SK-N-MC (cell line): ENCODE data around the gene XPC.

Experiments used
- EZH2 ChIP-seq: fragments of 200-600 bp; sonication (generic); IDR thresholded peaks from one replicate; pipeline ENCODE4 v1.6.1; 2017; ENCODE audit warnings: antibody characterized with exemption
- FOXP2 ChIP-seq: optimal IDR thresholded peaks from 2 replicates; pipeline ENCODE3; 2011; ENCODE audit warnings: mild to moderate bottlenecking, moderate library complexity; ENCODE audit not compliant: insufficient read depth; ENCODE audit errors: extremely low read length, control extremely low read depth
- POLR2AphosphoS5 ChIP-seq: IDR thresholded peaks from 2 replicates; pipeline ENCODE4 v1.6.1; 2012; ENCODE audit warnings: mild to moderate bottlenecking, low read depth, low read length, borderline replicate concordance

GRCh38 chr3:14131134-14131533 is 47.3 kb downstream of the XPC start:
- TF ChIP-seq EZH2 (no peak), POLR2AphosphoS5 (no peak), FOXP2 (no peak)
